GDM1 (cell line): ENCODE data around the gene PWWP2A.

Experiments used
- DNase-seq: peaks from one replicate; lab custom pipeline; 2025; lab: John Stamatoyannopoulos, UW

The PWWP2A gene

GRCh38 chr5:160133071-160133917 is 14.0 kb upstream of the PWWP2A start:
- DNase-seq = no peak

GRCh38 chr5:160129841-160130240 is 10.6 kb upstream of the PWWP2A start:
- DNase-seq = no peak

- no peak for DNase-seq
Measured at GRCh38 chr5:160128632-160129031, 9.4 kb upstream of the PWWP2A start.

- DNase-seq = no peak
Measured at GRCh38 chr5:160119905-160120266, 636 bp upstream of the PWWP2A start.

GRCh38 chr5:160118349-160119141 is 705 bp downstream of the PWWP2A start:
- DNase-seq = no peak

GRCh38 chr5:160116991-160117390 is 2.3 kb downstream of the PWWP2A start:
- no peak for DNase-seq

- DNase-seq = no peak
Measured at GRCh38 chr5:160108124-160108523, 11.1 kb downstream of the PWWP2A start.

GRCh38 chr5:160105686-160106360 is 13.4 kb downstream of the PWWP2A start:
- DNase-seq = no peak

GRCh38 chr5:160097991-160098390 is 21.3 kb downstream of the PWWP2A start:
- no peak for DNase-seq

GRCh38 chr5:160096178-160096577 is 23.1 kb downstream of the PWWP2A start:
- DNase-seq = no peak

- DNase-seq = no peak
Measured at GRCh38 chr5:160092960-160093707, 26.1 kb downstream of the PWWP2A start.

GRCh38 chr5:160092514-160092913 is 26.7 kb downstream of the PWWP2A start:
- DNase-seq = no peak

GRCh38 chr5:160090059-160090458 is 29.2 kb downstream of the PWWP2A start:
- no peak for DNase-seq

- DNase-seq = no peak
Measured at GRCh38 chr5:160089531-160089930, 29.7 kb downstream of the PWWP2A start.

GRCh38 chr5:160088805-160089204 is 30.4 kb downstream of the PWWP2A start:
- DNase-seq = no peak

- DNase-seq = no peak
Measured at GRCh38 chr5:160087199-160087598, 32.1 kb downstream of the PWWP2A start.

GRCh38 chr5:160084144-160084543 is 35.1 kb downstream of the PWWP2A start:
- DNase-seq = no peak

GRCh38 chr5:160083501-160083900 is 35.7 kb downstream of the PWWP2A start:
- no peak for DNase-seq

- DNase-seq = no peak
Measured at GRCh38 chr5:160082614-160083500, 36.4 kb downstream of the PWWP2A start.

GRCh38 chr5:160081495-160081894 is 37.8 kb downstream of the PWWP2A start:
- DNase-seq = no peak

GRCh38 chr5:160079753-160080152 is 39.5 kb downstream of the PWWP2A start:
- DNase-seq = no peak
